ENCODE measurements around the gene DNAI2.

DNA sequence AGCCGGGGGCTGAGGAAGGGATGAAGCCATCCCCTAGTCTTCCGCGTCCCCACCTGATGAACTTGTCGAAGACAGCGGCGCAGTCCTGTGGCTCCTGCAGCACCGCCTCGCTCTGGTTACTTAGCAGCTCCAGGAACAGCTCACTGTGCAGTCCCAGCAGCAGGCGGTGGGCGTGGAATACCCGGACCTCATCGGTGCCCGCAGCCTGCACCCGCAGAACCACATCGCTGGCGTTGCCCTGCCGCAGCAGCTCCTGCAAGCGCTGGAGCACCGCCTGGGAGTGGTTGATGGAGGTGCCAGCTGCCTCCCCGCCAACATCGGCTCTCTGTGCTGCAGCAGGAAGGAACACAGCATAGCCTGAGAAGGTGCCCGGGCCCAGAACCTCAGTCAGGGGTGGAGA is 85.9 kb downstream of the DNAI2 start:
- TF ChIP-seq POLR2A (IDR thresholded peaks at IDR 0.05), result no peak
- TF ChIP-seq, protein P1, sequence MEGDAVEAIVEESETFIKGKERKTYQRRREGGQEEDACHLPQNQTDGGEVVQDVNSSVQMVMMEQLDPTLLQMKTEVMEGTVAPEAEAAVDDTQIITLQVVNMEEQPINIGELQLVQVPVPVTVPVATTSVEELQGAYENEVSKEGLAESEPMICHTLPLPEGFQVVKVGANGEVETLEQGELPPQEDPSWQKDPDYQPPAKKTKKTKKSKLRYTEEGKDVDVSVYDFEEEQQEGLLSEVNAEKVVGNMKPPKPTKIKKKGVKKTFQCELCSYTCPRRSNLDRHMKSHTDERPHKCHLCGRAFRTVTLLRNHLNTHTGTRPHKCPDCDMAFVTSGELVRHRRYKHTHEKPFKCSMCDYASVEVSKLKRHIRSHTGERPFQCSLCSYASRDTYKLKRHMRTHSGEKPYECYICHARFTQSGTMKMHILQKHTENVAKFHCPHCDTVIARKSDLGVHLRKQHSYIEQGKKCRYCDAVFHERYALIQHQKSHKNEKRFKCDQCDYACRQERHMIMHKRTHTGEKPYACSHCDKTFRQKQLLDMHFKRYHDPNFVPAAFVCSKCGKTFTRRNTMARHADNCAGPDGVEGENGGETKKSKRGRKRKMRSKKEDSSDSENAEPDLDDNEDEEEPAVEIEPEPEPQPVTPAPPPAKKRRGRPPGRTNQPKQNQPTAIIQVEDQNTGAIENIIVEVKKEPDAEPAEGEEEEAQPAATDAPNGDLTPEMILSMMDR (IDR thresholded peaks at IDR 0.05), result no peak

Data from testis (tissue), 2 donors.